Measurements from ENCODE around the gene PNCK. TPM values are rescaled to one million over a fixed set of nuclear protein-coding genes. Genes with fewer than 3 reads are reported as not detected.

Gene PNCK
- total and polyA plus RNA-seq, 5 donors from 2014 or later: 0.54 TPM; not detected in 4

DNA sequence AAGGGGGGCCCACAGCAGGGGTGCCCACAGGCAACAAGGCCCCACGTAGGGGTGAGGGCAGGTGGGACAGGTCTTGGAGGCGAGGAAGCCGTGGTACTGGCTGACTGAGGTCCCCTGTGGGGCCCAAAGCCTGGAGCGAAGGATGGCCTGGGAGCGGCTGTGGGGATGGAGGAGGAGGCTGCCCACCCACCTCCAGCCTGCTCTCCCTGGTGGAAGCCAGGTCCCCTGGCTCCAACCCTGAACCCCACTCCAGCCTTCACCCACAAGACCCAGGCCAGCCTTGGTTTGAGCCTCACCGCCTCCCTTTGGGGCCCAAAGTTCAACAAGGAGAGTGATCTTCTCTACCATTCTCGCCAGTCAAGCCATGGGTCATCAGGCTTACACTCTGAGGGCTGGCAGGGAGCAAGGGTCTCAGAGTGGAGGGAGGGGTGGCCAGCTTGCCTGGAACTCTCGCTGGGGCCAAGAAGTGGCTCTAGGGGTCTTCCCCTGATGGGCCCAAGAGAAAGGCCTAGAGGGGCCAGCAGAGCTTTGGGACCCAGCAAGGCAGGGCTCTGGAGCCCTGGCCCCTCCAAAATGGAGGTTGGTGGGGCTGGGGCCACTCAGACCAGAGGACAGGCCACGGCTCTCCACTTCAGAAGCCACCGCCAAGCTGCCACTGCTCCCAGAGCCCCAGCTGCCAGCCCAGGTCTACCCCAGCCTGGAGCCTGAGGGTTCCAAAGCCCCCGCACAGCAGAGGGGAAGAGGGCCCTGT is 5.0 kb downstream of the PNCK start:
- H3K27me3 ChIP-seq (ENCODE audit: control insufficient read depth, insufficient read depth, low read length): no peaks in the 10 kb centered on the region
- DNase-seq (no peak), ATAC-seq (ENCODE audit: low read depth in 2 of 2) (no peak)
- Mint-ChIP-seq H3K4me3 (no peak overlapping the region), H3K27ac (peak overlapping the region in 1 of 3 donors; percentile 5), H3K36me3 (no peaks in the 10 kb centered on the region), H3K9me3 (peaks cover 0 to 1% (median 0%) of the 10 kb centered on the region in 7 donors), H3K4me1 (peaks cover 0 to 8% (median 6%) of the 10 kb centered on the region in 4 donors), H3K27me3 (peaks cover 12% of the 10 kb centered on the region)
- H3K4me3 ChIP-seq (ENCODE audit: low read depth, low read length): no peak overlapping the region
- no peaks in the 10 kb centered on the region for H3K4me1 ChIP-seq (ENCODE audit: control insufficient read depth, insufficient read depth, low read length, poor library complexity, severe bottlenecking)
- no peak overlapping the region for H3K27ac ChIP-seq (ENCODE audit: insufficient read depth, low read length, poor library complexity, severe bottlenecking)
- H3K9me3 ChIP-seq (ENCODE audit: control insufficient read depth in 2 of 2, low read length in 2 of 2): no peaks in the 10 kb centered on the region
- no peaks in the 10 kb centered on the region for H3K36me3 ChIP-seq (ENCODE audit: control insufficient read depth, insufficient read depth, low read length)

DNA sequence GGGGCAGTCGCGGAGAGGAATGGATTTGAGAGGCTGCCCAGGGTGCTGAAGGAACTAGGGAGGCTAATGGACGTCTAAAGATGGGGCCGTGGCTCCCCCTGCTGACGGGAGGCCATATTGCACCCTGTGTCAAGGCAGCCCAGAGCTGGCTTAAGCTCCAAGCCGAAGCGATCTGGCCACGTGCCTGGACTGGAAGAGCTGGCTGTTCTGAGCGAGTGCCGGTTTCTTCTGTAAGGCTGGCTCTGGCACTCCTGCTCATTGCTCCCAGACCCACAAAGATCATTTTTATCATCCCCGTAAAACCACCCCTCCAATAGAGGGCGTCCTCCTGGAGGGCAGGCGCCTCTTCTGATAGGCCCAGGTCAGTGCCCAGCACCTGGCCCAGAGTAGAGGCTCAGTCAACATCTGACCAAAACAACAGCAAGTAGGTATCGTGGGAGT is 5.6 kb downstream of the PNCK start:
- no peak overlapping the region for H3K27ac ChIP-seq (ENCODE audit: insufficient read depth, low read length, poor library complexity, severe bottlenecking)
- Mint-ChIP-seq H3K4me3 (peak overlapping the region in 3 of 4 donors; percentile 48 to 91 (median 65)), H3K36me3 (no peaks in the 10 kb centered on the region), H3K27me3 (peaks cover 12% of the 10 kb centered on the region), H3K27ac (peak overlapping the region in 1 of 3 donors; percentile 5), H3K9me3 (peaks cover 0 to 1% (median 0%) of the 10 kb centered on the region in 7 donors), H3K4me1 (peaks cover 0 to 8% (median 6%) of the 10 kb centered on the region in 4 donors)
- H3K9me3 ChIP-seq (ENCODE audit: control insufficient read depth in 2 of 2, low read length in 2 of 2): no peaks in the 10 kb centered on the region
- H3K4me1 ChIP-seq (ENCODE audit: control insufficient read depth, insufficient read depth, low read length, poor library complexity, severe bottlenecking): no peaks in the 10 kb centered on the region
- H3K4me3 ChIP-seq (ENCODE audit: low read depth, low read length): no peak overlapping the region
- peak; percentile 58 to 72 (median 71) for DNase-seq
- peak; percentile 87 to 91 for ATAC-seq (ENCODE audit: low read depth in 2 of 2)
- no peaks in the 10 kb centered on the region for H3K27me3 ChIP-seq (ENCODE audit: control insufficient read depth, insufficient read depth, low read length)
- H3K36me3 ChIP-seq (ENCODE audit: control insufficient read depth, insufficient read depth, low read length): no peaks in the 10 kb centered on the region

DNA sequence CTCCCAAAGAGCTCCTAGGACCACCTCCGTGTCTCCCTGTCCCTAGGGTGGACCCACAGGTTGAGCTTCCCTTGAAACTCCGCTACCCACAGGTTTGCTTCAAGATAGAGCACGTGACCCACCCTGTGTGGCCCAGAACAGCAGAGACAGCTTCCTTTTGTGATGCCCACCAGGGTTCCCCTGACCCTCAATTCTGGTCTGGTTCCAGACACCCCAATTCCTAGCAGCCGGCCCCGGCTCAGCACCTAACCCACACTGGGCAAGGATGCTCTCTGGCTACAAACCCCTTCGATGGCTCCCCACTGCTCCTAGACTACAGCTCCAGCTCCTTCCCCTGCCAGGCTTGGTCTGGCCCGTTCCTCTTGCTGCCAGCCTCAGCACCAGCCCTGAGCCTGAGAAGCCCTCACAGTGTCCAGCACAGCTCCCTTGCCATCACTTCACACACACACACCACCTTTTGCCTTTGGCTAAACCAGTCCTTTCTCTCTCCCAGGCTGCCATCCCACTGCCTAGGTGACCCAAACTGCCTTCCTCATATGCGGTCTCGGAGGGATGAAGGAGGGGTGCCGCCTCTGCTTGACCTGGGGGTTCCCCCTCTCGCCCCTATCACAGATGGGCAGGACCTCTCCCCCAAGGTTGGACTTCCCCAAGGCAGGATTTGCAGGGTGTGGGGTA is 6.2 kb downstream of the PNCK start:
- no peak overlapping the region for H3K27ac ChIP-seq (ENCODE audit: insufficient read depth, low read length, poor library complexity, severe bottlenecking)
- H3K4me1 ChIP-seq (ENCODE audit: control insufficient read depth, insufficient read depth, low read length, poor library complexity, severe bottlenecking): no peaks in the 10 kb centered on the region
- DNase-seq (no peak), ATAC-seq (ENCODE audit: low read depth in 2 of 2) (no peak)
- H3K36me3 ChIP-seq (ENCODE audit: control insufficient read depth, insufficient read depth, low read length): no peaks in the 10 kb centered on the region
- Mint-ChIP-seq H3K36me3 (no peaks in the 10 kb centered on the region), H3K27me3 (peaks cover 16% of the 10 kb centered on the region), H3K9me3 (peaks cover 0 to 2% (median 0%) of the 10 kb centered on the region in 7 donors), H3K27ac (peak overlapping the region in 1 of 3 donors; percentile 5), H3K4me1 (peaks cover 0 to 8% (median 6%) of the 10 kb centered on the region in 4 donors), H3K4me3 (peak overlapping the region in 3 of 4 donors; percentile 48 to 91 (median 65))
- no peaks in the 10 kb centered on the region for H3K27me3 ChIP-seq (ENCODE audit: control insufficient read depth, insufficient read depth, low read length)
- H3K4me3 ChIP-seq (ENCODE audit: low read depth, low read length): no peak overlapping the region
- no peaks in the 10 kb centered on the region for H3K9me3 ChIP-seq (ENCODE audit: control insufficient read depth in 2 of 2, low read length in 2 of 2)

DNA sequence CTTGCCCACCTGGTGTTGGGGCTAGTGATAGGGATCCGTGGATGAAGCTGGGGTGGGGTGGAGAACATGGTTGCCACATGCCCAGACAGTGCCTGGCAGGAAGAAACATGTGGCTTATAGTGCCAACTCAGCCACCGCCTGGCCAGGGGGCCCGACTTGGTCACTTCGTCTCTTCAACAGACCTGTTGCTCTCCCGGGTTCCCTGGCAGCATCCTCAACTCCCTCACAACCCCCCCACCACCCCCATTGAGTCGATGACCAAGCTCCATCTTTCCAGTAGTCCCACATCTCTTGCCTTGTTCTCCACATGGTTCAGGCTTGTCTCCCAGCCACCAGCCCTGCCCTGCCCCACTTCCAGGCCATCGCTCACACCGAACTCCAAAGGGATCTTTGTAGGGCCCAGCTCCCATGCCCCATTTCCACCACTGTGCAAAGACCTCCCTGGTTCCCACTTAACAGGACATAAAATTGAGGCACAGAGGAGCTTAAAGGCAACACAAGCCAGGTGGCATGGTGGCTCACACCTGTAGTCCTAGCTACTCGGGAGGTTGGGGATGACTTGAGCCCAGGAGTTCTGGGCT is 7.8 kb downstream of the PNCK start:
- DNase-seq: no peak
- Mint-ChIP-seq H3K27ac (no peak overlapping the region), H3K4me1 (peaks cover 0 to 11% (median 6%) of the 10 kb centered on the region in 4 donors), H3K36me3 (no peaks in the 10 kb centered on the region), H3K4me3 (no peak overlapping the region), H3K9me3 (peaks cover 0 to 3% (median 0%) of the 10 kb centered on the region in 7 donors), H3K27me3 (peaks cover 27% of the 10 kb centered on the region)
- Histone ChIP-seq H3K27ac (ENCODE audit: insufficient read depth, low read length, poor library complexity, severe bottlenecking) (no peak overlapping the region), H3K4me3 (ENCODE audit: low read depth, low read length) (no peak overlapping the region), H3K36me3 (ENCODE audit: control insufficient read depth, insufficient read depth, low read length) (no peaks in the 10 kb centered on the region), H3K27me3 (ENCODE audit: control insufficient read depth, insufficient read depth, low read length) (no peaks in the 10 kb centered on the region), H3K9me3 (ENCODE audit: control insufficient read depth in 2 of 2, low read length in 2 of 2) (no peaks in the 10 kb centered on the region), H3K4me1 (ENCODE audit: control insufficient read depth, insufficient read depth, low read length, poor library complexity, severe bottlenecking) (no peaks in the 10 kb centered on the region)
- no peak for ATAC-seq (ENCODE audit: low read depth in 2 of 2)

DNA sequence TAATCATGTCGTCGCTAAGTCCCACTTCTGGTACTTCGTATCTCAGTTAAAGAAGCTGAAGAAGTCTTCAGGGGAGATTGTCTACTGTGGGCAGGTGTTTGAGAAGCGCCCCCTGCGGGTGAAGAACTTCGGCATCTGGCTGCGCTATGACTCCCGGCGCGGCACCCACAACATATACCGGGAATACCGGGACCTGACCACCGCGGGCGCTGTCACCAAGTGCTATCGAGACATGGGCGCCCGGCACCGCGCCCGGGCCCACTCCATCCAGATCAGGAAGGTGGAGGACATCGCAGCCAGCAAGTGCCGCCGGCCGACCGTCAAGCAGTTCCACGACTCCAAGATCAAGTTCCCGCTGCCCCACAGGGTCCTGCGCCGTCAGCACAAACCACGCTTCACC is 11.3 kb downstream of the PNCK start:
- peaks cover 32% of the 10 kb centered on the region for H3K27me3 Mint-ChIP-seq
- Histone ChIP-seq H3K36me3 (ENCODE audit: control insufficient read depth, insufficient read depth, low read length) (no peaks in the 10 kb centered on the region), H3K4me3 (ENCODE audit: low read depth, low read length) (no peak overlapping the region), H3K27ac (ENCODE audit: insufficient read depth, low read length, poor library complexity, severe bottlenecking) (no peak overlapping the region), H3K4me1 (ENCODE audit: control insufficient read depth, insufficient read depth, low read length, poor library complexity, severe bottlenecking) (no peaks in the 10 kb centered on the region), H3K9me3 (ENCODE audit: control insufficient read depth in 2 of 2, low read length in 2 of 2) (no peaks in the 10 kb centered on the region), H3K27me3 (ENCODE audit: control insufficient read depth, insufficient read depth, low read length) (no peaks in the 10 kb centered on the region)
- peak; percentile 30 to 57 (median 53) for DNase-seq
- H3K4me3 Mint-ChIP-seq: peak overlapping the region in 2 of 4 donors; percentile 41 to 62
- H3K9me3 Mint-ChIP-seq: peaks cover 0 to 6% (median 0%) of the 10 kb centered on the region in 7 donors
- peaks cover 0 to 5% (median 0%) of the 10 kb centered on the region in 4 donors for H3K4me1 Mint-ChIP-seq
- H3K36me3 Mint-ChIP-seq: no peaks in the 10 kb centered on the region
- no peak for ATAC-seq (ENCODE audit: low read depth in 2 of 2)
- no peak overlapping the region for H3K27ac Mint-ChIP-seq

DNA sequence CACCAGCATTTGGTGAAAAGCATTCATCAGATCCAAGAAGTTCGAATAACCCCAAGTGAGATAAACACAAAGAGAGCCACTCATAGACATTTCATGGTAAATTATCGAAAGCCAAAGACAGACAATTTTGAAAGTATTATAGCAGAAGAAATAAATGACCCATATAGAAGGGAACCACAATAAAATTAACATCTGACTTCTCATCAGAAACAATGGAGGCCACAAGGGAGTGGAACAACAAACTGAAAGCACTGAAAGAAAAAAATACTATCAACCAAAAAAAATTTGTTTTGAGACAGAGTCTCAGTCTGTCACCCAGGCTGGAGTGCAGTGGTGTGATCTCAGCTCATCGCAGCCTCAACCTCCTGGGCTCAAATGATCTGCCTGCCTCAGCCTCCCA is 14.3 kb downstream of the PNCK start:
- H3K27me3 Mint-ChIP-seq: peaks cover 38% of the 10 kb centered on the region
- no peaks in the 10 kb centered on the region for H3K36me3 Mint-ChIP-seq
- no peak overlapping the region for H3K27ac Mint-ChIP-seq
- Histone ChIP-seq H3K27me3 (ENCODE audit: control insufficient read depth, insufficient read depth, low read length) (no peaks in the 10 kb centered on the region), H3K9me3 (ENCODE audit: control insufficient read depth in 2 of 2, low read length in 2 of 2) (no peaks in the 10 kb centered on the region), H3K4me3 (ENCODE audit: low read depth, low read length) (no peak overlapping the region), H3K27ac (ENCODE audit: insufficient read depth, low read length, poor library complexity, severe bottlenecking) (no peak overlapping the region), H3K36me3 (ENCODE audit: control insufficient read depth, insufficient read depth, low read length) (no peaks in the 10 kb centered on the region), H3K4me1 (ENCODE audit: control insufficient read depth, insufficient read depth, low read length, poor library complexity, severe bottlenecking) (no peaks in the 10 kb centered on the region)
- ATAC-seq (ENCODE audit: low read depth in 2 of 2) (no peak), DNase-seq (no peak)
- peaks cover 0 to 6% (median 0%) of the 10 kb centered on the region in 7 donors for H3K9me3 Mint-ChIP-seq
- no peak overlapping the region for H3K4me3 Mint-ChIP-seq
- H3K4me1 Mint-ChIP-seq: peaks cover 0 to 5% (median 0%) of the 10 kb centered on the region in 4 donors

DNA sequence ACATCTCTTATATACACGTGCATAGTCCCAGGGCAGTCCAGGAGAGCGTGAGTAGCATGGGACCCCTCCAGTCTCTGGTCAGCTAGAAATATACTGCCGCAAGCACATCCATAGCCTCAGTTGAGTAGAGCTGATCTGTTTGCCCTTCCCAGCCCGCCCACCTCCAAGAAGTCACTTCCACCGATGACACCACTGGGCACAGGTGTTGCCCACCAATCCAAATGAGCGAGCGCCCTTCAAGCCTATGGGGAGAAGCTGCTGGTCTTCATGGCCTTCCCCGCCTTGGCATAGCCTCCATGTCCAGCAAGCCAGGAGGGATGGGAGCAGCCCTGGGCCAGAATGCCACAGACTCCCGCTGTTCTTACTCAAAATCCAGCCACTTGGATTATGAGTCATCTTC is 16.5 kb downstream of the PNCK start:
- Mint-ChIP-seq H3K36me3 (no peaks in the 10 kb centered on the region), H3K27me3 (peaks cover 37% of the 10 kb centered on the region), H3K4me3 (no peak overlapping the region), H3K4me1 (peaks cover 0 to 3% (median 0%) of the 10 kb centered on the region in 4 donors), H3K9me3 (peaks cover 0 to 4% (median 0%) of the 10 kb centered on the region in 7 donors), H3K27ac (no peak overlapping the region)
- no peak for DNase-seq
- Histone ChIP-seq H3K9me3 (ENCODE audit: control insufficient read depth in 2 of 2, low read length in 2 of 2) (no peaks in the 10 kb centered on the region), H3K4me1 (ENCODE audit: control insufficient read depth, insufficient read depth, low read length, poor library complexity, severe bottlenecking) (no peaks in the 10 kb centered on the region), H3K36me3 (ENCODE audit: control insufficient read depth, insufficient read depth, low read length) (no peaks in the 10 kb centered on the region), H3K4me3 (ENCODE audit: low read depth, low read length) (no peak overlapping the region), H3K27me3 (ENCODE audit: control insufficient read depth, insufficient read depth, low read length) (no peaks in the 10 kb centered on the region), H3K27ac (ENCODE audit: insufficient read depth, low read length, poor library complexity, severe bottlenecking) (no peak overlapping the region)
- no peak for ATAC-seq (ENCODE audit: low read depth in 2 of 2)

Measured in CD4-positive, CD25-positive, alpha-beta regulatory T cell (primary cell).